IPS DF 6.9 (cell line): Measurements from ENCODE around the gene MAGEB10.
"Not testable (repeated sequence)": the region's sequence is repeated elsewhere in the genome, so short reads cannot be mapped to it uniquely, and the experiment has no call there.

ENCODE experiments used
- DNase-seq: peaks from one replicate; pipeline ENCODE4 v3.0.0-alpha.2; 2013; ENCODE audit warnings: low read depth, low spot score
- H3K27ac ChIP-seq: one replicate; pipeline ENCODE4 v1.5.1; 2013; ENCODE audit warnings: low read length, control low read depth
- H3K27me3 ChIP-seq: 2 replicates; pipeline ENCODE4 v1.6.1; 2013; ENCODE audit warnings: mild to moderate bottlenecking, low read length; ENCODE audit not compliant: control insufficient read depth, insufficient read depth
- H3K36me3 ChIP-seq: 2 replicates; pipeline ENCODE4 v1.6.1; 2013; ENCODE audit warnings: low read length; ENCODE audit not compliant: control insufficient read depth, insufficient read depth
- H3K4me1 ChIP-seq: 2 replicates; pipeline ENCODE4 v1.6.1; 2013; ENCODE audit warnings: low read length; ENCODE audit not compliant: control insufficient read depth, insufficient read depth
- H3K4me3 ChIP-seq: 2 replicates; pipeline ENCODE4 v1.5.1; 2013; ENCODE audit warnings: mild to moderate bottlenecking, low read length
- H3K9me3 ChIP-seq: 2 replicates; pipeline ENCODE4 v1.6.1; 2013; ENCODE audit warnings: low read length, inconsistent platforms; ENCODE audit not compliant: control insufficient read depth, insufficient read depth
- WGBS: extraction: QIAGEN DNeasy Blood & Tissue Kit; methylation state at CpG from one replicate; pipeline ENCODE4 v1.1.7; 2013; ENCODE audit warnings: mixed read lengths, missing lambda C conversion rate; ENCODE audit not compliant: insufficient read length, insufficient coverage; 5-methylcytosine and 5-hydroxymethylcytosine counted together

The MAGEB10 gene, protein sequence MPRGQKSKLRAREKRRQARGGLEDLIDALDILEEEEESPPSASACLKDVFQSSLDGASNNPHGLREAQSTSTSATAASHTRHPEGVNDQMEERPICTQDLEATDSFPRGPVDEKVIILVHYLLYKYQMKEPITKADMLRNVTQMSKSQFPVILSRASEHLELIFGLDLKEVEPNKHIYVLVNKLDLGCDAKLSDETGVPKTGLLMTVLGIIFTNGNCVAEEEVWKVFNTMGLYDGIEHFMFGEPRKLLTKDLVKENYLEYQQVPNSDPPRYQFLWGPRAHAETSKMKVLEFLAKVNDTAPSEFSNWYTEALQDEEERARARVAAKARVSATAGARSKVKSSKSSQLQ

DNA sequence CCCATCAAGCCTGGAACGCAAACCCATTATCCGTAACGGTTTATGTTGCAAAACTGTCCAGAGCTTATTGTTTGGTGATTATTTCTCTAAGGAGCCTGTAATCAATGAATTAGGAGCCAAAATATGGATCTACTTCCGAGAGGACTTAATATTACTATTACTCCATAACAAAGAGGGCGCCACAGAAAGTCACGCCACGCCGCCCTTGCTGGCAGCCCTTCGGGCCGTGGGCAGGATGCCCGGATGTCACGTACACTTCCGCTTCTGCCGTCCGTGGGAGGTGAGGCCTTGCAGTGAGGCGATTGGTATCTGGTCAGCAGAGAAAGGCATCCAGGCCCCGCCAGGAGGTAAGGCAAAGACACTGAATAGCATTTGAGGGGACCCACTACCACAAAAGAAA lies at the start of gene MAGEB10:
Gene MAGEB10, plus strand, starts transcription at position 301 of the 400 bp plus-strand sequence. CDS start 13,317 bp downstream, outside the sequence.
- H3K4me3 ChIP-seq, result no peak within 1 kb of the TSS
- DNase-seq, result no peak
- no peaks in the 10 kb centered on the region for H3K9me3 ChIP-seq
- no peaks in the 10 kb centered on the region for H3K27me3 ChIP-seq
- no peak within 1 kb of the TSS for H3K27ac ChIP-seq
- no CpG with 5 or more reads among the region's 17 CpGs for WGBS
- no peaks in the 10 kb centered on the region for H3K4me1 ChIP-seq
- H3K36me3 ChIP-seq, result no peaks in the 10 kb centered on the region

DNA sequence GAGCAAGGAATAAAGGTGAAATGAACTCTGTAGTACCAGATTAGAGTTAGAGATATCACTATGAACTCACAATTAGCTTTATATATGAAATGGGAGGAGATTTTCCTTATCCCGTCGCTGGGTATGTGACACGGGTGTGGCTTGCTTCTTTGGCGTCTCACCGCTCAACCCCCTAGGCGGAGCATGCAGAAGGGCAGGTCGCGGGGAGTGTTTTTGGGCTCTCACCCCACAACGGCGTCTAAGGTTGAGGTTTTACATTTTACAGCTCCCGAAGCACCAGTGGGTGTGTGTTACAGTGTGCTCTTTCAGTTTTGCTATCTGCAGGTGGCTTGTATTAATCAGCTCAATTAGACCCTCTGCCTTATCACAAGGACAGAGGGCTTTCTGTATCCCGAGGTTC lies 42.1 kb upstream of the MAGEB10 start:
- no peak for DNase-seq
- H3K27me3 ChIP-seq, result no peaks in the 10 kb centered on the region
- no peak overlapping the region for H3K27ac ChIP-seq
- H3K9me3 ChIP-seq, result no peaks in the 10 kb centered on the region
- no peaks in the 10 kb centered on the region for H3K36me3 ChIP-seq
- no peaks in the 10 kb centered on the region for H3K4me1 ChIP-seq
- no peak overlapping the region for H3K4me3 ChIP-seq
- no CpG with 5 or more reads among the region's 12 CpGs for WGBS

DNA sequence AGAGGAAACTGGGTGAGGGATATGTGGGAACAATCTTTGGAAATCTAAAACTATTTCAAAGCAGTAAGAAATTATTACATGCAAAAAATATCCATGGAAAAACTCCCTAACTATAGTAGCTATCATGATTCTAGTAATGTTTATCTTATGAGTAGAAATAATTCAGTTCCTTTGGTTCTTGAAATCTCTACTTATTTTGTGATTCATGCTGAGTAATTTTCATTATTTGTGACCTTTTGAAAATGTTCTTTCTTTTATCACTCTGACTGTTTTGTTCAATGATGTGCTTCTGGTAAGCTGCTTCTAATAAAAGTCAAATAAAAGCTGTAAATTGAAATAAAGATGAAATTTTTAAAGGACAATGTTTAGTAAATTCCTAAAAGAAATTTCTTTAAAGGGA lies 40.4 kb upstream of the MAGEB10 start:
- H3K27me3 ChIP-seq, result no peaks in the 10 kb centered on the region
- no peaks in the 10 kb centered on the region for H3K36me3 ChIP-seq
- H3K4me1 ChIP-seq, result no peaks in the 10 kb centered on the region
- H3K27ac ChIP-seq, result no peak overlapping the region
- no peak overlapping the region for H3K4me3 ChIP-seq
- H3K9me3 ChIP-seq, result no peaks in the 10 kb centered on the region
- DNase-seq, result no peak

DNA sequence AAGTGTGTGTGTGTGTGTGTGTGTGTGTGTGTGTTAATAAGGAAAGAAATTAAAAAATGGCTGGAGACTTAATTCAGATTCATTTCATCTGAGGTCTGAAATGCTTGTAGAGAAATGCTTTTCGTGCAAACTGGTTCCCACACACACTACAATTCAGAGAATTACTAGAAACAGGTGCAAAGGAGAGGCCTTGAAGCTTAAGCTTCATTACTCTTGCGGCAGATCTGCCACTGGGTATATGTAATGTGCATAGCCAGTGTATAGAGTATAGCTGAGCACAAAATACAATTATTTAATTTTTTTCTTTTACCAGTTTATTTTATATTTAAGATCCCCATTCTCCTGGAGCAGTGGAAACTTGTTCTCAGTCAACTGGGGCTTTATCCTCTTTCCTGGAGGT lies 31.8 kb upstream of the MAGEB10 start:
- Histone ChIP-seq H3K36me3 (no peaks in the 10 kb centered on the region), H3K4me3 (no peak overlapping the region), H3K9me3 (no peaks in the 10 kb centered on the region), H3K27ac (no peak overlapping the region), H3K4me1 (no peaks in the 10 kb centered on the region), H3K27me3 (no peaks in the 10 kb centered on the region)
- no CpG with 5 or more reads among the region's 2 CpGs for WGBS
- DNase-seq, result no peak

DNA sequence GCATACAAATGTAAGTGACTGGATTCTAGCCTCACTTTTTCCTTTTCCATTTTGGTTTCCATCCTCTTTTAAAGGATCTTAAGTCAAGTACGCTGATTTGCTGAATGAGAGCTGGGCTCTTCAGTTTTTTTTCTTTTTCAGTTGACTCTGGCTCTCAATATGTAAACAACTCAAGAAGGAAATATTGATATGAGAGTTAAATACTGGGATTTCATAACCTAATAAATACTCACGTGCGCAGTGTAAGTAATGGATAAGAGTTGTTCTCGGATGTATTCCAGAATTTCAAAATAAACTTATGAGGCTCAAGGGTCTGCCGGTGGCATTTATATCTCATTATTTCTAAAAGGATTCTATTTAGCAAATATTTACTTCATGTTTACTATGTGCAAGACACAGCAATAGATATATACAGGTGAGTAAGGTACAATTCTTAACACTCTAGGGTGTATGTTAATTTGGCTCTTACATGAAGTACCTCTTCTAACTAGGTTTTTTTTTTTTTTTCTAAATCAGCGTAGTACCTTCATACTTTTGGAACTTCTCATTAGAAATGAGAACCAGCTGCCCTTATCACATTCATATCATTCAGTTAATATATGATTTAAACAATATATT lies 11.0 kb upstream of the MAGEB10 start:
- no peak overlapping the region for H3K4me3 ChIP-seq
- H3K36me3 ChIP-seq, result no peaks in the 10 kb centered on the region
- H3K27me3 ChIP-seq, result no peaks in the 10 kb centered on the region
- H3K9me3 ChIP-seq, result no peaks in the 10 kb centered on the region
- no peak overlapping the region for H3K27ac ChIP-seq
- no peaks in the 10 kb centered on the region for H3K4me1 ChIP-seq
- no CpG with 5 or more reads among the region's 6 CpGs for WGBS
- no peak for DNase-seq

DNA sequence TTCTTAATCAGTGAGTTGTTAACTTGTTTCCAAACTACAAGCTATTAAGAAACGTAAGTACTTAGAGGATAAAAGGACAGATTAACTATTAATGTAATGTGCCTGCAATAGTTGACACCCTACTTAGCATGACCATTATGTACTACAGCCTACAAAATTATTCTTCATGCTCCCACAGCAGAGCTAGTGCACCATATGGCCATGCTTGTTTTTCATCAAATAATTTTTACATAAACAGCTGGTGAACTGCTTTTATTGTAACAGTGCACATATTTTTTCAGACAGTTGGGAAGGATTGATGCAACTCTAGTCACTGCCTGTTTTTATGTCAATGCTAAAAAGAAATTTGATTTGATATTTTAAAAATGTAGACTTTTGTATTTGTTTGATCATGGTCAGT lies 10.2 kb upstream of the MAGEB10 start:
- no peaks in the 10 kb centered on the region for H3K36me3 ChIP-seq
- no peak overlapping the region for H3K27ac ChIP-seq
- DNase-seq, result no peak
- no peaks in the 10 kb centered on the region for H3K4me1 ChIP-seq
- WGBS, result no CpG with 5 or more reads among the region's 1 CpG
- no peaks in the 10 kb centered on the region for H3K9me3 ChIP-seq
- H3K27me3 ChIP-seq, result no peaks in the 10 kb centered on the region
- H3K4me3 ChIP-seq, result no peak overlapping the region

DNA sequence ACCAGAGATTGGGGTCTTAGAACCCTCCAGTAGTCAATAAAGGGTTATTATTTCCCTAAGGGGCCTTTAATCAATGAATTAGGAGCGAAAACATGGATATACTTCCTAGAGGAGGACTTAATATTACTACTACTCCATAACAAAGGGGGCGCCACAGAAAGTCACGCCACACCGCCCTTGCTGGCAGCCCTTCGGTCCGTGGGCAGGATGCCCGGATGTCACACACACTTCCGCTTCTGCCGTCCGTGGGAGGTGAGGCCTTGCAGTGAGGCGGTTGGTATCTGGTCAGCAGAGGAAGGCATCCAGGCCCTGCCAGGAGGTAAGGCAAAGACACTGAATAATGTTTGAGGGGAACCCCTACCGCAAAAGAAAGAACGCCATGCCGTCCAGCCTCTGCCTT lies 436 bp downstream of the MAGEB10 start:
- H3K36me3 ChIP-seq, result no peaks in the 10 kb centered on the region
- DNase-seq, result no peak
- WGBS, result no CpG with 5 or more reads among the region's 14 CpGs
- no peaks in the 10 kb centered on the region for H3K27me3 ChIP-seq
- no peaks in the 10 kb centered on the region for H3K9me3 ChIP-seq
- H3K27ac ChIP-seq, result no peak overlapping the region
- no peaks in the 10 kb centered on the region for H3K4me1 ChIP-seq
- no peak overlapping the region for H3K4me3 ChIP-seq

DNA sequence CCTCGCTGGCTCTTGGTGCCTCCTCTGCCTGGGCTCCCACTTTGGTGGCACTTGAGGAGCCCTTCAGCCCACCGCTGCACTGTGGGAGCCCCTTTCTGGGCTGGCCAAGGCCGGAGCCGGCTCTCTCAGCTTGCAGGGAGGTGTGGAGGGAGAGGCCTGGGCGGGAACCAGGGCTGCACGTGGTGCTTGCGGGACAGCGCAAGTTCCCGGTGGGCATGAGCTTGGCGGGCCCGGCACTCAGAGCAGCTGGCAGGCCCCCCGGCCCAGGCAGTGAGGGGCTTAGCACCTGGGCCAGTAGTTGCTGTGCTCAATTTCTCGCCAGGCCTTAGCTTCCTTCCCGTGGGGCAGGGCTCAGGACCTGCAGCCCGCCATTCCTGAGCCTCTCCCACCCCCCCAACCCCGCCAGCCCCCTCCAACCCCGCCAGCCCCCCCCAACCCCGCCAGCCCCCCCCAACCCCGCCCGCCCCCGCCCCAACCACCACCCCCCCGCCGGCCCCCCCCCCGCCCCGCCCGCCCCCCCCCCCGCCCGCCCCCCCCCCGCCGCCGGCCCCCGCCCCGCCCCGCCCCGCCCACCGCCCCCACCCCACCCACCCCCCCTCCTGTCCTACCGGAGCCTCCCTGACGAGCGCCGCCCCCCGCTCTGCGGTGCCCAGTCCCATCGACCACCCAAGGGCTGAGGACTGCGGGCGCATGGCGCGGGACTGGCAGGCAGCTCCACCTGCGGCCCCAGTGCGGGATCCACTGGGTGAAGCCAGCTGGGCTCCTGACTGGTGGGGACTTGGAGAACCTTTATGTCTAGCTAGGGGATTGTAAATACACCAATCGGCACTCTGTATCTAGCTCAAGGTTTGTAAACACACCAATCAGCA lies 1.4 kb downstream of the MAGEB10 start:
- WGBS, result no CpG with 5 or more reads among the region's 50 CpGs

DNA sequence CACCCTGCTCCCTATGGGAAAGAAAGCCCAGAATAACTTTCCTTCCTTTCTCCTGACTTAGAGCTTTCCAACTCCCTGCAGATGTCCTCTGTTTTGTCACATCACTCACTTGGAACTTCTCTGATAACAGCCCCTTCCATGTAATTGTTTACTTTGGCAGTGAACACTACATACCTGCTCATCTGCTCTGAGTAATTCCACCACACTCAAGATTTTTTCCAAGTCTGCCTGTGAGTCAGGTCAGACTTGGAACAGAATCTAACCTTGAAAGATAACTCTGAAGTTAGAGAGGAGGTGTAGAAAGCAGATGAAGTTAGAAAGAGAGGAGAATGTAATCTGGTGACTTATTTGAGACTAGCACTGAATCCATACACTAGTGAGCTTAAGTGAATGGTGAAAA lies 7.4 kb downstream of the MAGEB10 start:
- H3K4me3 ChIP-seq, result no peak overlapping the region
- H3K9me3 ChIP-seq, result no peaks in the 10 kb centered on the region
- H3K36me3 ChIP-seq, result no peaks in the 10 kb centered on the region
- no peak for DNase-seq
- H3K27ac ChIP-seq, result no peak overlapping the region
- no peaks in the 10 kb centered on the region for H3K4me1 ChIP-seq
- no peaks in the 10 kb centered on the region for H3K27me3 ChIP-seq

More for the DNA sequence above, 1.4 kb downstream of the MAGEB10 start:
- H3K4me3 ChIP-seq, H3K27me3 ChIP-seq, DNase-seq, H3K36me3 ChIP-seq, H3K9me3 ChIP-seq, H3K4me1 ChIP-seq, H3K27ac ChIP-seq: not testable (repeated sequence)

DNA sequence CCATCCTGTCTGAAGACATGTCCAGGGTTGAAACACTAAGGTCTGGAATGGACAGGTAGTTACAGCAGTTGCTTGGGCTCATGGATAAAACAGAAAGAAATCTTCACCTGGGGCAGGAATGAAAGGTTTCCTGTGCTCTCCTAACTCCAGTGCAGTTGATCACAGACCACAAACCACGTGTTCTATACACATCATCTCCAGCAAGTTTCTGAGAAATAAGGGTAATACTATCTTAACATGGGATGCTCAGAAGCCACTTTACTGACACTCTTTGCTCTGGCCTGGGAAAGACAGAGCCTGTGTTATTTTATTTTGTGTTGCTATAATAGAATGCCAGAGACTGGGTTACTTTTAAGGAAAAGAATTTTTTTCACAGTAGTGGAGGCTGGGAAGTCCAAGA lies 16.0 kb downstream of the MAGEB10 start:
- no CpG with 5 or more reads among the region's 1 CpG for WGBS
- Histone ChIP-seq H3K27ac (no peak overlapping the region), H3K27me3 (no peaks in the 10 kb centered on the region), H3K36me3 (no peaks in the 10 kb centered on the region), H3K4me1 (no peaks in the 10 kb centered on the region), H3K9me3 (no peaks in the 10 kb centered on the region), H3K4me3 (no peak overlapping the region)
- DNase-seq, result no peak
